ENCODE data around the gene WRAP73.

Gene WRAP73

GRCh38 chr1:3668585-3669300 is 18.8 kb upstream of the WRAP73 start:
- DNase-seq, result peak; percentile 71

- no peak for DNase-seq
These were observed 18.2 kb upstream of the WRAP73 start for GRCh38 chr1:3668148-3668547.

GRCh38 chr1:3664700-3665375 is 14.9 kb upstream of the WRAP73 start:
- no peak for DNase-seq

- DNase-seq, result no peak
These were observed 14.2 kb upstream of the WRAP73 start for GRCh38 chr1:3663999-3664699.

- no peak for DNase-seq
These were observed 12.3 kb upstream of the WRAP73 start for GRCh38 chr1:3662080-3662671.

- DNase-seq, result no peak
These were observed 11.7 kb upstream of the WRAP73 start for GRCh38 chr1:3661631-3662030.

- DNase-seq, result no peak
These were observed 10.8 kb upstream of the WRAP73 start for GRCh38 chr1:3660704-3661103.

GRCh38 chr1:3659093-3659492 is 9.2 kb upstream of the WRAP73 start:
- DNase-seq, result no peak

- DNase-seq, result no peak
These were observed 8.3 kb upstream of the WRAP73 start for GRCh38 chr1:3658231-3658615.

GRCh38 chr1:3657578-3658230 is 7.8 kb upstream of the WRAP73 start:
- no peak for DNase-seq

GRCh38 chr1:3657096-3657475 is 7.2 kb upstream of the WRAP73 start:
- no peak for DNase-seq

- DNase-seq, result no peak
These were observed 6.7 kb upstream of the WRAP73 start for GRCh38 chr1:3656450-3657095.

- no peak for DNase-seq
These were observed 4.8 kb upstream of the WRAP73 start for GRCh38 chr1:3654549-3655281.

GRCh38 chr1:3653286-3653618 is 3.3 kb upstream of the WRAP73 start:
- no peak for DNase-seq

GRCh38 chr1:3652548-3653285 is 2.8 kb upstream of the WRAP73 start:
- DNase-seq, result no peak

GRCh38 chr1:3651930-3652547 is 2.1 kb upstream of the WRAP73 start, which contains the start of gene TP73:
Gene TP73, plus strand, starts transcription at chr1:3652516. Its CDS starts 29,850 bp downstream, at chr1:3682366.
- DNase-seq, result no peak

- no peak for DNase-seq
These were observed 1.4 kb upstream of the WRAP73 start for GRCh38 chr1:3651026-3651929.

GRCh38 chr1:3650248-3651025 is 534 bp upstream of the WRAP73 start:
- no peak for DNase-seq

GRCh38 chr1:3646596-3646995 is 3.3 kb downstream of the WRAP73 start:
- DNase-seq, result no peak
